Heart right ventricle (tissue), 16 donors: ENCODE data around the gene TBCK. TPM values are rescaled to one million over a fixed set of nuclear protein-coding genes. Genes with fewer than 3 reads are reported as not detected.

Experiments
- ATAC-seq, 8 donors: fragments of 200-7000 bp; cut with Tn5 transposase; one replicate each; pipeline ENCODE4 v1.9.1; 2020; ENCODE audit warnings: mild to moderate bottlenecking in 8 of 8, moderate library complexity in 8 of 8, moderate number of reproducible peaks in 1 of 8
- DNase-seq, 2 donors: peaks; one replicate each; pipeline ENCODE4 v3.0.0-alpha.2; 2020
- H3K27ac ChIP-seq, 10 donors: fragments of 200-600 bp; sonication (generic) in 2 of 10; one replicate each; pipeline versions ENCODE4 v1.5.0 to v1.8.0; 2020 to 2022; ENCODE audit warnings: mild to moderate bottlenecking in 3 of 10
- H3K27me3 ChIP-seq, 7 donors: fragments of 200-600 bp; one replicate each; pipeline ENCODE4 v1.8.0; 2021 to 2022; ENCODE audit warnings: mild to moderate bottlenecking in 2 of 7
- H3K36me3 ChIP-seq, 9 donors: fragments of 200-600 bp; sonication (generic) in 1 of 9; one replicate each; pipeline versions ENCODE4 v1.5.0 to v1.8.0; 2020 to 2022; ENCODE audit warnings: mild to moderate bottlenecking in 2 of 9
- H3K4me1 ChIP-seq, 9 donors: fragments of 200-600 bp; sonication (generic) in 1 of 9; one replicate each; pipeline versions ENCODE4 v1.5.0 to v1.8.0; 2020 to 2022; ENCODE audit warnings: mild to moderate bottlenecking in 4 of 9
- H3K4me3 ChIP-seq, 10 donors: fragments of 200-600 bp; sonication (generic) in 2 of 10; one replicate each; pipeline versions ENCODE4 v1.5.0 to v1.8.0; 2020 to 2022; ENCODE audit warnings: mild to moderate bottlenecking in 7 of 10, moderate library complexity in 2 of 10
- H3K9me3 ChIP-seq, 11 donors: fragments of 200-600 bp in 10 of 11; sonication (generic) in 2 of 11; one replicate each; pipeline versions ENCODE4 v1.5.0 to v1.8.0; 2013 to 2022; ENCODE audit warnings: mild to moderate bottlenecking in 2 of 11, control low read depth in 1 of 11, moderate library complexity in 1 of 11
- CTCF ChIP-seq, 9 donors: fragments of 200-600 bp; sonication (generic) in 2 of 9; IDR thresholded peaks; one replicate each; pipeline versions ENCODE4 v1.5.0 to v1.8.0; 2021 to 2022; ENCODE audit warnings: antibody characterized with exemption in 9 of 9, mild to moderate bottlenecking in 5 of 9, moderate library complexity in 1 of 9
- WGBS, 2 donors: extraction: QIAGEN DNeasy Blood & Tissue Kit; methylation state at CpG; one replicate each; pipeline ENCODE4 v1.1.7; 2013; ENCODE audit warnings: inconsistent platforms in 1 of 2; 5-methylcytosine and 5-hydroxymethylcytosine counted together
- intact Hi-C, 10 donors: fragments of 100-400 bp; cut with DNase I; formaldehyde crosslinking; loops; one replicate each; pipeline versions ENCODE4 v1.11.1 to v1.14.2; 2022
- polyA plus RNA-seq, 2 donors: library from polyadenylated mRNA; stranded (reverse); fragments of 200-250 nt; gene quantifications; one replicate each; pipeline ENCODE4 v1.2.3, GENCODE V29; 2013
- total RNA-seq, 10 donors: library from RNA; stranded (reverse); fragmentation: NEBNext Ultra II Directional in 3 of 10; extraction: Animal tissue kit (Norgen Biotek cat#: 25700) in 3 of 10; gene quantifications; one replicate each; pipeline versions ENCODE4 v1.2.1 to v1.2.4, GENCODE V29; 2021 to 2023
- donor health status: Arrhythmogenic right ventricular cardiomyopathy.
- donor health status: ischemic (EF 13 %, LVEDD 7.1; RV severe dilation, severe dysfunction).
- donor health status: healthy with polysubstance abuse.
- donor health status: DM: no; HTN: yes; CAD: no.
- donor health status: DM: no; HTN: no; CAD: no.
- donor health status: ischemic (EF 25% LVEDD 6.9; RV normal size, moderate dysfunction).
- donor health status: ischemic (EF 25% LVEDD 5.7; RV mildly dilated, moderate dysfunction).
- donor health status: healthy.
- donor health status: DM: yes; HTN: yes; CAD: no.
- donor health status: Ischemic cardiomyopathy.
- donor health status: ischemic (EF 35%, LVEDD 5.7; RV mildly dilated, moderate dysfunction).
- donor health status: nonischemic (EF 11% LVEDD 7.7; RV severe dilation, severe dysfunction).
- donor health status: DM: yes; HTN: yes; CAD: no.
- donor health status: PGD.
- donor health status: ischemic (EF 29% LVEDD 5.4; RV normal size, mild dysfunction).
- donor health status: nonischemic (EF 23%, LVEDD 6.1; RV moderate dilation, normal function).

Gene TBCK
- total and polyA plus RNA-seq, 12 donors, result 5.0 to 22.8 (median 17.4) TPM

- Histone ChIP-seq H3K27ac (no peak overlapping the region), H3K36me3 (peaks cover 0 to 70% (median 7%) of the 10 kb centered on the region in 9 donors), H3K4me1 (no peaks in the 10 kb centered on the region), H3K4me3 (no peak overlapping the region), H3K9me3 (peaks cover 0 to 6% (median 0%) of the 10 kb centered on the region in 11 donors), H3K27me3 (no peaks in the 10 kb centered on the region)
- no peak for TF ChIP-seq CTCF (IDR thresholded peaks at IDR 0.05)
- no peak for ATAC-seq
- DNase-seq, result no peak
- intact Hi-C loops, result no loop called here
These were observed 132.5 kb downstream of the TBCK start for GRCh38 chr4:106183551-106183950.

GRCh38 chr4:106172861-106173260, 143.1 kb downstream of the TBCK start:
- Histone ChIP-seq H3K36me3 (peaks cover 0 to 28% (median 15%) of the 10 kb centered on the region in 9 donors), H3K9me3 (no peaks in the 10 kb centered on the region), H3K27ac (no peak overlapping the region), H3K4me1 (no peaks in the 10 kb centered on the region), H3K4me3 (no peak overlapping the region), H3K27me3 (no peaks in the 10 kb centered on the region)
- DNase-seq (no peak), ATAC-seq (no peak)
- intact Hi-C loops, result no loop called here
- TF ChIP-seq CTCF (IDR thresholded peaks at IDR 0.05), result no peak

GRCh38 chr4:106165351-106166010, 150.5 kb downstream of the TBCK start:
- H3K4me3 ChIP-seq, result no peak overlapping the region
- H3K4me1 ChIP-seq, result peaks cover 0 to 11% (median 0%) of the 10 kb centered on the region in 9 donors
- peaks cover 0 to 11% (median 0%) of the 10 kb centered on the region in 11 donors for H3K9me3 ChIP-seq
- ATAC-seq, result no peak
- no peaks in the 10 kb centered on the region for H3K27me3 ChIP-seq
- H3K27ac ChIP-seq, result no peak overlapping the region
- intact Hi-C loops, result no loop called here
- no peak for TF ChIP-seq CTCF (IDR thresholded peaks at IDR 0.05)
- no peak for DNase-seq
- H3K36me3 ChIP-seq, result peaks cover 0 to 48% (median 7%) of the 10 kb centered on the region in 9 donors
- 85 to 96% methylated on average over 1 of the region's 1 CpG for WGBS, 2 donors

- DNase-seq (no peak), ATAC-seq (no peak)
- Histone ChIP-seq H3K36me3 (peaks cover 0 to 33% (median 0%) of the 10 kb centered on the region in 9 donors), H3K27ac (no peak overlapping the region), H3K4me3 (no peak overlapping the region), H3K9me3 (peaks cover 0 to 11% (median 0%) of the 10 kb centered on the region in 11 donors), H3K27me3 (no peaks in the 10 kb centered on the region), H3K4me1 (peaks cover 0 to 14% (median 0%) of the 10 kb centered on the region in 9 donors)
- intact Hi-C loops, result no loop called here
- WGBS, 2 donors, result 97 to 98% methylated on average over 3 of the region's 3 CpGs
- TF ChIP-seq CTCF (IDR thresholded peaks at IDR 0.05), result no peak
These were observed 153.7 kb downstream of the TBCK start for GRCh38 chr4:106162278-106162677.
